Loucy (cell line): ENCODE measurements around the gene PLCG2.

ENCODE experiments used
- CTCF ChIP-seq: fragments of 200-600 bp; sonication (generic); conservative IDR thresholded peaks from 2 replicates; pipeline ENCODE4 v1.5.1; 2014; ENCODE audit warnings: mild to moderate bottlenecking, antibody characterized with exemption, low read length
- EZH2phosphoT487 ChIP-seq: fragments of 200-600 bp; IDR thresholded peaks from 2 replicates; pipeline ENCODE4 v1.6.1; 2018; ENCODE audit warnings: antibody characterized with exemption, mild to moderate bottlenecking, moderate library complexity, borderline replicate concordance

- TF ChIP-seq CTCF (no peak), EZH2phosphoT487 (no peak)
Observed at GRCh38 chr16:82005027-82005830, 226.1 kb downstream of the PLCG2 start.
